Smooth muscle cell of the brain vasculature (primary cell): Measurements from ENCODE around the gene SPG21.

Source experiments
- DNase-seq: peaks from one replicate; pipeline ENCODE4 v3.0.0-alpha.2; 2012; ENCODE audit warnings: low read depth, low spot score

Gene SPG21

GRCh38 chr15:64993290-64993689 is 3.6 kb upstream of the SPG21 start:
- no peak for DNase-seq

- DNase-seq = no peak
Measured at GRCh38 chr15:64991536-64992135, 1.9 kb upstream of the SPG21 start.

GRCh38 chr15:64990168-64990470 is 405 bp upstream of the SPG21 start:
- DNase-seq = no peak

GRCh38 chr15:64987136-64987535 is 2.6 kb downstream of the SPG21 start:
- no peak for DNase-seq

- no peak for DNase-seq
Measured at GRCh38 chr15:64985366-64986033, 4.2 kb downstream of the SPG21 start.

- DNase-seq = no peak
Measured at GRCh38 chr15:64982472-64982871, 7.2 kb downstream of the SPG21 start.

- DNase-seq = no peak
Measured at GRCh38 chr15:64981812-64982431, 7.8 kb downstream of the SPG21 start.

GRCh38 chr15:64979252-64979710 is 10.4 kb downstream of the SPG21 start:
- DNase-seq = no peak

GRCh38 chr15:64975390-64975789 is 14.3 kb downstream of the SPG21 start:
- no peak for DNase-seq

GRCh38 chr15:64970698-64971097 is 19.0 kb downstream of the SPG21 start:
- no peak for DNase-seq

GRCh38 chr15:64969401-64969800 is 20.3 kb downstream of the SPG21 start:
- DNase-seq = no peak

- DNase-seq = no peak
Measured at GRCh38 chr15:64961013-64961412, 28.7 kb downstream of the SPG21 start.

- DNase-seq = no peak
Measured at GRCh38 chr15:64960153-64960552, 29.6 kb downstream of the SPG21 start.

- no peak for DNase-seq
Measured at GRCh38 chr15:64959128-64959527, 30.6 kb downstream of the SPG21 start.

- DNase-seq = no peak
Measured at GRCh38 chr15:64954395-64954794, 35.3 kb downstream of the SPG21 start.

GRCh38 chr15:64951777-64952418 is 37.8 kb downstream of the SPG21 start:
- DNase-seq = no peak

GRCh38 chr15:64950888-64951287 is 38.8 kb downstream of the SPG21 start:
- DNase-seq = no peak

GRCh38 chr15:64949383-64950186 is 40.1 kb downstream of the SPG21 start:
- no peak for DNase-seq

- DNase-seq = no peak
Measured at GRCh38 chr15:64948916-64949315, 40.8 kb downstream of the SPG21 start.

- DNase-seq = no peak
Measured at GRCh38 chr15:64947211-64947610, 42.5 kb downstream of the SPG21 start.

GRCh38 chr15:64944961-64945360 is 44.8 kb downstream of the SPG21 start:
- DNase-seq = no peak
